A549 (cell line): ENCODE measurements around the gene CDADC1. TPM values are rescaled to one million over a fixed set of nuclear protein-coding genes. Genes with fewer than 3 reads are reported as not detected.

Source experiments
- ATAC-seq, 2 experiments: fragments of 200-7000 bp in 1 of 2; fragments of >200 bp in 1 of 2; cut with Nextera tagmentation in 1 of 2; cut with Tn5 transposase in 1 of 2; 3 replicates each; pipeline versions ENCODE4 v1.8.0 to v1.9.1; 2018 to 2020; ENCODE audit warnings: mild to moderate bottlenecking in 1 of 2, moderate library complexity in 1 of 2
- CTCF ChIA-PET: fragments of 300-600 bp; sonication (Branson Sonifier 250); formaldehyde crosslinking; extraction: SDS; loops from one replicate; lab custom pipeline; 2021; ENCODE audit warnings: antibody characterized with exemption, inconsistent platforms; lab: Yijun Ruan, JAX
- POLR2A ChIA-PET: fragments of 350-600 bp; formaldehyde crosslinking; extraction: SDS; loops from one replicate; lab custom pipeline; 2021; ENCODE audit warnings: antibody characterized with exemption, inconsistent platforms; lab: Yijun Ruan, JAX
- DNase-seq, 2 experiments: peaks; one replicate each; pipeline versions ENCODE4 v3.0.0 to v3.0.0-alpha.2; 2011 to 2016; ENCODE audit warnings: low read depth in 1 of 2, low spot score in 1 of 2
- FAIRE-seq: peaks from 2 replicates; lab custom pipeline; 2011; peaks lifted over from hg19 to GRCh38; lab: Jason Lieb, UNC
- H3K27ac ChIP-seq, 2 experiments: fragments of >200 bp; sonication (Bioruptor Twin); formaldehyde crosslinking; 3 replicates each; pipeline ENCODE4 v1.5.1; 2016 to 2017
- H3K4me1 ChIP-seq: fragments of >200 bp; sonication (Bioruptor Twin); formaldehyde crosslinking; 3 replicates; pipeline ENCODE4 v1.6.1; 2016
- H3K4me2 ChIP-seq: fragments of >200 bp; sonication (Bioruptor Twin); formaldehyde crosslinking; 3 replicates; pipeline ENCODE4 v1.6.1; 2016
- H3K4me3 ChIP-seq: fragments of >200 bp; sonication (Bioruptor Twin); formaldehyde crosslinking; 3 replicates; pipeline ENCODE4 v1.5.1; 2016
- H3K9me3 ChIP-seq: fragments of >200 bp; sonication (Bioruptor Twin); formaldehyde crosslinking; 3 replicates; pipeline ENCODE4 v1.6.1; 2016
- EHF ChIP-seq: fragments of 250-450 bp; sonication (Bioruptor Pico); IDR thresholded peaks from 2 replicates; pipeline ENCODE4 v1.5.0; 2020; ENCODE audit warnings: mild to moderate bottlenecking
- EHMT2 ChIP-seq: fragments of 200-600 bp; sonication (generic); IDR thresholded peaks from 2 replicates; pipeline ENCODE4 v1.6.1; 2016; ENCODE audit warnings: antibody characterized with exemption, low read depth, mild to moderate bottlenecking, moderate library complexity
- ESRRA ChIP-seq: fragments of 150-350 bp; IDR thresholded peaks from 2 replicates; pipeline ENCODE4 v1.6.1; 2014; ENCODE audit warnings: mild to moderate bottlenecking, low read length, borderline replicate concordance
- FOSL2 ChIP-seq, 2 experiments: fragments of 450-650 bp in 1 of 2; fragments of >200 bp in 1 of 2; sonication (Bioruptor Twin) in 1 of 2; formaldehyde crosslinking; IDR thresholded peaks; 2 replicates each; pipeline versions ENCODE4 v1.5.0 to v1.6.1; 2016 to 2020; ENCODE audit warnings: mild to moderate bottlenecking in 1 of 2, moderate library complexity in 1 of 2
- FOXS1 ChIP-seq: fragments of 250-450 bp; sonication (Bioruptor Pico); IDR thresholded peaks from 2 replicates; pipeline ENCODE4 v1.5.0; 2020; ENCODE audit warnings: mild to moderate bottlenecking, moderate library complexity
- HEYL ChIP-seq: fragments of 250-450 bp; sonication (Bioruptor Pico); IDR thresholded peaks from 2 replicates; pipeline ENCODE4 v1.8.0; 2021; ENCODE audit warnings: mild to moderate bottlenecking, moderate library complexity
- HOXB13 ChIP-seq: fragments of 250-450 bp; sonication (Bioruptor Pico); IDR thresholded peaks from 2 replicates; pipeline ENCODE4 v1.5.0; 2020; ENCODE audit warnings: low read depth, mild to moderate bottlenecking, moderate library complexity
- JUN ChIP-seq, 2 experiments: fragments of >200 bp; sonication (Bioruptor Twin); formaldehyde crosslinking; IDR thresholded peaks; 2 replicates in 1 of 2; 3 replicates in 1 of 2; pipeline ENCODE4 v1.6.1; 2016 to 2017
- JUNB ChIP-seq: fragments of >200 bp; sonication (Bioruptor Twin); formaldehyde crosslinking; IDR thresholded peaks from 2 replicates; pipeline ENCODE4 v1.6.1; 2016
- KDM5A ChIP-seq: fragments of 200-600 bp; sonication (generic); IDR thresholded peaks from 2 replicates; pipeline ENCODE4 v1.6.1; 2016; ENCODE audit warnings: antibody characterized with exemption, mild to moderate bottlenecking
- NR3C1 ChIP-seq: fragments of >200 bp; sonication (Bioruptor Twin); formaldehyde crosslinking; IDR thresholded peaks from 3 replicates; pipeline ENCODE4 v1.6.1; 2017
- PHF8 ChIP-seq: fragments of 200-600 bp; sonication (generic); IDR thresholded peaks from 2 replicates; pipeline ENCODE4 v1.6.1; 2016; ENCODE audit warnings: low read depth, mild to moderate bottlenecking, antibody characterized with exemption, moderate library complexity, borderline replicate concordance
- POLR2AphosphoS2 ChIP-seq: conservative IDR thresholded peaks from 2 replicates; pipeline ENCODE4 v1.6.1; 2012; ENCODE audit warnings: low read length, improper control_type of control experiment, inconsistent platforms
- RAD21 ChIP-seq, 2 experiments: fragments of >200 bp in 1 of 2; sonication (Bioruptor Twin) in 1 of 2; formaldehyde crosslinking in 1 of 2; IDR thresholded peaks in 1 of 2; conservative IDR thresholded peaks in 1 of 2; 2 replicates in 1 of 2; 3 replicates in 1 of 2; pipeline ENCODE4 v1.6.1; 2012 to 2018; ENCODE audit warnings: inconsistent platforms in 1 of 2
- RARB ChIP-seq: fragments of 250-450 bp; sonication (Bioruptor Pico); IDR thresholded peaks from 2 replicates; pipeline ENCODE4 v1.8.0; 2021; ENCODE audit warnings: mild to moderate bottlenecking, moderate library complexity
- RCOR1 ChIP-seq: fragments of 150-350 bp; IDR thresholded peaks from 2 replicates; pipeline ENCODE4 v1.6.1; 2014; ENCODE audit warnings: antibody characterized with exemption, low read length, low read depth
- SREBF2 ChIP-seq: fragments of 450-650 bp; IDR thresholded peaks from 2 replicates; pipeline ENCODE4 v1.6.1; 2014; ENCODE audit warnings: mild to moderate bottlenecking, moderate library complexity
- ZNF302 ChIP-seq: fragments of 250-450 bp; sonication (Bioruptor Pico); IDR thresholded peaks from 2 replicates; pipeline ENCODE4 v1.9.0; 2021; ENCODE audit warnings: inconsistent platforms, mild to moderate bottlenecking, moderate library complexity
- WGBS: methylation state at CpG from one replicate; pipeline ENCODE4 v1.1.6; 2017; ENCODE audit errors: missing lambda C conversion rate; 5-methylcytosine and 5-hydroxymethylcytosine counted together
- polyA plus RNA-seq, 4 experiments: library from polyadenylated mRNA; depleted of rRNA in 3 of 4; stranded (reverse); fragments of >200 nt; fragmentation: RNase III in 1 of 4; extraction: RNeasy Plus Mini Kit Qiagen cat#74134 plus additional on column Dnase treatment in 1 of 4; gene quantifications; 2 replicates in 3 of 4; 3 replicates in 1 of 4; pipeline ENCODE4 v1.2.3, GENCODE V29; 2011 to 2017
- TF ChIP-seq, protein P1 (sequence below): fragments of >200 bp; sonication (Bioruptor Twin); formaldehyde crosslinking; IDR thresholded peaks from 3 replicates; pipeline ENCODE4 v1.5.1; 2016
- TF ChIP-seq, protein P2 (sequence below): IDR thresholded peaks from 2 replicates; pipeline ENCODE4 v1.6.1; 2012; ENCODE audit warnings: low read depth, borderline replicate concordance
- TF ChIP-seq, protein P3 (sequence below): fragments of 450-650 bp; IDR thresholded peaks from 2 replicates; pipeline ENCODE4 v1.6.1; 2014; ENCODE audit warnings: antibody characterized with exemption
- TF ChIP-seq, protein P4 (sequence below): fragments of 200-600 bp; sonication (generic); IDR thresholded peaks from 2 replicates; pipeline ENCODE4 v1.6.1; 2016; ENCODE audit warnings: antibody characterized with exemption, mild to moderate bottlenecking, moderate library complexity

The CDADC1 gene
- polyA plus RNA-seq, 2 of the 4 experiments (the other 2 are of a cell fraction) = 4.3 to 9.6 TPM

DNA sequence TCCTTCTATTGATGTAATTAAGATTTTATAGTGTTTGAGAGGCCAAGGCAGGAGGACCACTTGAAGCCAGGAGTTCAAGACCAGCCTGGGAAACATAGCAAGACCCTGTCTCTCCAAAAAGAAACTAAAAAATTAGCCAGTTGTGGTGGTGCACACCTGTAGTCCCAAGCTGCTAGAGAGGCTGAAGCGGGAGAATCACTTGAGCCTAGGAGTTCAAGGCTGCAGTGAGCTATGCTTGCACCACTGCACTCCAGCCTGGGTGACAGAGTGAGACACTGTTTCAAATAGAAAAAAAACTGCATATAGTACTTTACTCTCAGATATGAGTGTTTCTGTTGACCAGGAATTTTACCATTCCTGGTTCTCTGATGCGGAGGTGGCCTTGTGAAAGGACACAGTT is 48.9 kb downstream of the CDADC1 start:
- no peak for ATAC-seq
- H3K4me3 ChIP-seq = no peak overlapping the region
- ChIA-PET POLR2A (no interaction called here), CTCF (interaction anchor here (0.7 to 2.2 kb wide), 4 partner anchors 16 to 310 kb away, joined by 3 to 14 read pairs (median 4); no protein-coding TSS in a partner anchor)
- H3K4me1 ChIP-seq = no peaks in the 10 kb centered on the region
- no peak for DNase-seq
- H3K9me3 ChIP-seq = no peaks in the 10 kb centered on the region
- H3K27ac ChIP-seq = no peak overlapping the region
- no peak for FAIRE-seq
- TF ChIP-seq HEYL (CRISPR knock-in tag) (no peak), SREBF2 (no peak), HOXB13 (no peak), FOSL2 (IDR thresholded peaks at IDR 0.05) (no peak), FOSL2 (CRISPR knock-in tag; IDR thresholded peaks at IDR 0.05) (no peak), JUN (IDR thresholded peaks at IDR 0.05) (no peak), RAD21 (conservative IDR thresholded peaks at IDR 0.05 in 1 of 2, IDR thresholded peaks at IDR 0.05 in 1 of 2) (no peak), EHMT2 (no peak)
- TF ChIP-seq, protein P1, sequence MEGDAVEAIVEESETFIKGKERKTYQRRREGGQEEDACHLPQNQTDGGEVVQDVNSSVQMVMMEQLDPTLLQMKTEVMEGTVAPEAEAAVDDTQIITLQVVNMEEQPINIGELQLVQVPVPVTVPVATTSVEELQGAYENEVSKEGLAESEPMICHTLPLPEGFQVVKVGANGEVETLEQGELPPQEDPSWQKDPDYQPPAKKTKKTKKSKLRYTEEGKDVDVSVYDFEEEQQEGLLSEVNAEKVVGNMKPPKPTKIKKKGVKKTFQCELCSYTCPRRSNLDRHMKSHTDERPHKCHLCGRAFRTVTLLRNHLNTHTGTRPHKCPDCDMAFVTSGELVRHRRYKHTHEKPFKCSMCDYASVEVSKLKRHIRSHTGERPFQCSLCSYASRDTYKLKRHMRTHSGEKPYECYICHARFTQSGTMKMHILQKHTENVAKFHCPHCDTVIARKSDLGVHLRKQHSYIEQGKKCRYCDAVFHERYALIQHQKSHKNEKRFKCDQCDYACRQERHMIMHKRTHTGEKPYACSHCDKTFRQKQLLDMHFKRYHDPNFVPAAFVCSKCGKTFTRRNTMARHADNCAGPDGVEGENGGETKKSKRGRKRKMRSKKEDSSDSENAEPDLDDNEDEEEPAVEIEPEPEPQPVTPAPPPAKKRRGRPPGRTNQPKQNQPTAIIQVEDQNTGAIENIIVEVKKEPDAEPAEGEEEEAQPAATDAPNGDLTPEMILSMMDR = no peak
- TF ChIP-seq, protein P2, sequence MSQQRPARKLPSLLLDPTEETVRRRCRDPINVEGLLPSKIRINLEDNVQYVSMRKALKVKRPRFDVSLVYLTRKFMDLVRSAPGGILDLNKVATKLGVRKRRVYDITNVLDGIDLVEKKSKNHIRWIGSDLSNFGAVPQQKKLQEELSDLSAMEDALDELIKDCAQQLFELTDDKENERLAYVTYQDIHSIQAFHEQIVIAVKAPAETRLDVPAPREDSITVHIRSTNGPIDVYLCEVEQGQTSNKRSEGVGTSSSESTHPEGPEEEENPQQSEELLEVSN = no peak
- H3K4me2 ChIP-seq = no peak overlapping the region
- 87% methylated on average over 2 of the region's 2 CpGs for WGBS

DNA sequence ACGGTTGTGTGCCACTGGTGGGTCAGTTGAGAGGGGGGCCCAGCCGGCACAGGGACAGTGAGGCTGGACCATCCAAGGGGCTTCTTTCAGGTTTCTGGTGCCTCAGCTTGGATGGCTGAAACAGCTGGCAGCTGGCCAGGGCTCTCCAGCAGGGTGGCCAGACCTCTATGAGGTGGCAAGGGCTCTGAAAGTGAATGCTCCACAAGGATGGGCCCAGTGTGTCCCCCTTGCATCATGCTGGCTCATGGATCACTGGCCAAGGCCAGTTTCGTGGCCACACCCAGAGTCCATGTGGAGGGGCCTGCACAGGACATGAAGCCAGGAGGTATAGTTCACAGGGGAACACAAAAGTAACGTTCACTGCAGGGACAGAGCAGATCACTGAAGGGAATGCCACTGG is 49.6 kb downstream of the CDADC1 start:
- ChIA-PET POLR2A (no interaction called here), CTCF (interaction anchor here (0.9 kb wide), 1 partner anchor 309 kb away, joined by 6 read pairs; no protein-coding TSS in a partner anchor)
- Histone ChIP-seq H3K4me1 (no peaks in the 10 kb centered on the region), H3K27ac (no peak overlapping the region), H3K4me2 (no peak overlapping the region), H3K4me3 (no peak overlapping the region), H3K9me3 (no peaks in the 10 kb centered on the region)
- ATAC-seq = no peak
- 49% methylated on average over 2 of the region's 4 CpGs for WGBS
- no peak for FAIRE-seq
- TF ChIP-seq NR3C1 (no peak), EHF (CRISPR knock-in tag) (no peak), PHF8 (no peak), FOXS1 (CRISPR knock-in tag) (no peak), POLR2AphosphoS2 (no peak), KDM5A (no peak), RCOR1 (no peak), ESRRA (no peak), RARB (CRISPR knock-in tag) (no peak), JUNB (no peak), ZNF302 (no peak), JUN (IDR thresholded peaks at IDR 0.05) (no peak)
- TF ChIP-seq, protein P2 = no peak
- TF ChIP-seq, protein P3, sequence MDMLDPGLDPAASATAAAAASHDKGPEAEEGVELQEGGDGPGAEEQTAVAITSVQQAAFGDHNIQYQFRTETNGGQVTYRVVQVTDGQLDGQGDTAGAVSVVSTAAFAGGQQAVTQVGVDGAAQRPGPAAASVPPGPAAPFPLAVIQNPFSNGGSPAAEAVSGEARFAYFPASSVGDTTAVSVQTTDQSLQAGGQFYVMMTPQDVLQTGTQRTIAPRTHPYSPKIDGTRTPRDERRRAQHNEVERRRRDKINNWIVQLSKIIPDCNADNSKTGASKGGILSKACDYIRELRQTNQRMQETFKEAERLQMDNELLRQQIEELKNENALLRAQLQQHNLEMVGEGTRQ = no peak
- TF ChIP-seq, protein P4, sequence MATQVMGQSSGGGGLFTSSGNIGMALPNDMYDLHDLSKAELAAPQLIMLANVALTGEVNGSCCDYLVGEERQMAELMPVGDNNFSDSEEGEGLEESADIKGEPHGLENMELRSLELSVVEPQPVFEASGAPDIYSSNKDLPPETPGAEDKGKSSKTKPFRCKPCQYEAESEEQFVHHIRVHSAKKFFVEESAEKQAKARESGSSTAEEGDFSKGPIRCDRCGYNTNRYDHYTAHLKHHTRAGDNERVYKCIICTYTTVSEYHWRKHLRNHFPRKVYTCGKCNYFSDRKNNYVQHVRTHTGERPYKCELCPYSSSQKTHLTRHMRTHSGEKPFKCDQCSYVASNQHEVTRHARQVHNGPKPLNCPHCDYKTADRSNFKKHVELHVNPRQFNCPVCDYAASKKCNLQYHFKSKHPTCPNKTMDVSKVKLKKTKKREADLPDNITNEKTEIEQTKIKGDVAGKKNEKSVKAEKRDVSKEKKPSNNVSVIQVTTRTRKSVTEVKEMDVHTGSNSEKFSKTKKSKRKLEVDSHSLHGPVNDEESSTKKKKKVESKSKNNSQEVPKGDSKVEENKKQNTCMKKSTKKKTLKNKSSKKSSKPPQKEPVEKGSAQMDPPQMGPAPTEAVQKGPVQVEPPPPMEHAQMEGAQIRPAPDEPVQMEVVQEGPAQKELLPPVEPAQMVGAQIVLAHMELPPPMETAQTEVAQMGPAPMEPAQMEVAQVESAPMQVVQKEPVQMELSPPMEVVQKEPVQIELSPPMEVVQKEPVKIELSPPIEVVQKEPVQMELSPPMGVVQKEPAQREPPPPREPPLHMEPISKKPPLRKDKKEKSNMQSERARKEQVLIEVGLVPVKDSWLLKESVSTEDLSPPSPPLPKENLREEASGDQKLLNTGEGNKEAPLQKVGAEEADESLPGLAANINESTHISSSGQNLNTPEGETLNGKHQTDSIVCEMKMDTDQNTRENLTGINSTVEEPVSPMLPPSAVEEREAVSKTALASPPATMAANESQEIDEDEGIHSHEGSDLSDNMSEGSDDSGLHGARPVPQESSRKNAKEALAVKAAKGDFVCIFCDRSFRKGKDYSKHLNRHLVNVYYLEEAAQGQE = no peak
- TF ChIP-seq, protein P1 = no peak
- no peak for DNase-seq
